OCI-LY3 (cell line): Measurements from ENCODE around the gene USP17L17.
"Not testable (repeated sequence)": the region's sequence is repeated elsewhere in the genome, so short reads cannot be mapped to it uniquely, and the experiment has no call there.

ENCODE experiments used
- CTCF ChIP-seq: fragments of 200-600, 300-600 bp; sonication (generic); IDR thresholded peaks from 2 replicates; pipeline ENCODE4 v1.5.1; 2014; ENCODE audit warnings: antibody characterized with exemption, low read length, low read depth
- EZH2phosphoT487 ChIP-seq: fragments of 200-600 bp; shearing (Covaris generic); IDR thresholded peaks from 2 replicates; pipeline ENCODE4 v1.6.1; 2018; ENCODE audit warnings: antibody characterized with exemption, mixed run types, low read depth

GRCh38 chr4:9215105-9215504 lies 28.6 kb upstream of the USP17L17 start, which contains the start of gene USP17L11:
- TF ChIP-seq CTCF, EZH2phosphoT487: not testable (repeated sequence)
